Lung (tissue), 12 donors: Measurements from ENCODE around the gene PAGE2B. TPM values are rescaled to one million over a fixed set of nuclear protein-coding genes. Genes with fewer than 3 reads are reported as not detected.

ENCODE experiments used
- ATAC-seq: fragments of 200-7000 bp; cut with Tn5 transposase; one replicate; pipeline ENCODE4 v1.9.1; 2020; ENCODE audit warnings: moderate number of reproducible peaks; ENCODE audit not compliant: insufficient read depth, low FRiP score
- DNase-seq, 3 donors: peaks; one replicate each; pipeline ENCODE4 v3.0.0-alpha.2; 2013 to 2017
- H3K27ac ChIP-seq, 2 donors: one replicate each; pipeline ENCODE4 v1.5.1; 2013; ENCODE audit warnings: mild to moderate bottlenecking in 2 of 2, moderate library complexity in 2 of 2, control low read depth in 1 of 2, inconsistent platforms in 1 of 2, low read depth in 1 of 2, low read length in 1 of 2
- H3K27me3 ChIP-seq, 3 donors: one replicate each; pipeline ENCODE4 v1.5.1; 2013; ENCODE audit warnings: low read length in 2 of 3; ENCODE audit not compliant: control insufficient read depth in 3 of 3, insufficient read depth in 3 of 3
- H3K36me3 ChIP-seq, 4 donors: one replicate each; pipeline ENCODE4 v1.5.1; 2013; ENCODE audit warnings: low read length in 4 of 4, mild to moderate bottlenecking in 1 of 4, moderate library complexity in 1 of 4; ENCODE audit not compliant: control insufficient read depth in 4 of 4, insufficient read depth in 4 of 4
- H3K4me1 ChIP-seq, 5 donors: one replicate each; pipeline ENCODE4 v1.5.1; 2013; ENCODE audit warnings: low read length in 5 of 5, mild to moderate bottlenecking in 2 of 5, moderate library complexity in 1 of 5; ENCODE audit not compliant: control insufficient read depth in 5 of 5, insufficient read depth in 5 of 5
- H3K4me3 ChIP-seq: one replicate; pipeline ENCODE4 v1.5.1; 2013; ENCODE audit warnings: mild to moderate bottlenecking, control low read depth, moderate library complexity
- H3K9ac ChIP-seq, 2 donors: one replicate each; pipeline ENCODE4 v1.5.1; 2013; ENCODE audit warnings: low read length in 2 of 2, control low read depth in 1 of 2; ENCODE audit not compliant: insufficient read depth in 1 of 2
- H3K9me3 ChIP-seq, 4 donors: one replicate each; pipeline ENCODE4 v1.5.1; 2013; ENCODE audit warnings: low read length in 3 of 4, mild to moderate bottlenecking in 1 of 4, moderate library complexity in 1 of 4; ENCODE audit not compliant: control insufficient read depth in 4 of 4, insufficient read depth in 3 of 4
- CTCF ChIP-seq: IDR thresholded peaks from 2 replicates; pipeline ENCODE4 v1.5.1; 2012; ENCODE audit warnings: mild to moderate bottlenecking; ENCODE audit errors: control extremely low read depth, extremely low read depth
- WGBS, 2 donors: extraction: QIAGEN DNeasy Blood & Tissue Kit; methylation state at CpG; one replicate each; pipeline ENCODE4 v1.1.7; 2013; 5-methylcytosine and 5-hydroxymethylcytosine counted together
- polyA plus RNA-seq, 2 donors: library from polyadenylated mRNA; stranded (reverse); fragments of 200-250 nt; gene quantifications; one replicate each; pipeline ENCODE4 v1.2.1, GENCODE V29; 2013
- total RNA-seq, 2 donors: library from RNA; depleted of rRNA in 1 of 2; stranded (reverse); fragments of >200 nt in 1 of 2; gene quantifications; one replicate each; pipeline ENCODE4 v1.2.1, GENCODE V29; 2014 to 2021
- donor health status: control.
- donor health status: control.
- donor health status: Bipolar disorder and iron deficiency.
- donor health status: healthy.
- donor health status: DM: yes; HTN: yes; CAD: no.

Gene PAGE2B
- total and polyA plus RNA-seq, 4 donors, result 0.37 TPM; not detected in 3

- Histone ChIP-seq H3K27ac (no peak overlapping the region), H3K36me3 (no peaks in the 10 kb centered on the region), H3K4me1 (no peaks in the 10 kb centered on the region), H3K9me3 (no peaks in the 10 kb centered on the region), H3K4me3 (no peak overlapping the region), H3K27me3 (peaks cover 0 to 6% (median 2%) of the 10 kb centered on the region in 3 donors), H3K9ac (no peak overlapping the region)
- ATAC-seq (no peak), DNase-seq (no peak)
- WGBS, 2 donors, result 57 to 78% methylated on average over 3 of the region's 3 CpGs
- TF ChIP-seq CTCF, result no peak
These were observed 27.9 kb downstream of the PAGE2B start for GRCh38 chrX:55102754-55103153.

GRCh38 chrX:55107262-55107661, 32.4 kb downstream of the PAGE2B start:
- Histone ChIP-seq H3K27me3 (no peaks in the 10 kb centered on the region), H3K9me3 (no peaks in the 10 kb centered on the region), H3K9ac (no peak overlapping the region), H3K4me1 (no peaks in the 10 kb centered on the region), H3K4me3 (no peak overlapping the region), H3K27ac (no peak overlapping the region), H3K36me3 (no peaks in the 10 kb centered on the region)
- ATAC-seq (no peak), DNase-seq (no peak)
- no peak for TF ChIP-seq CTCF

GRCh38 chrX:55107911-55108310, 33.1 kb downstream of the PAGE2B start:
- Histone ChIP-seq H3K27ac (no peak overlapping the region), H3K27me3 (no peaks in the 10 kb centered on the region), H3K4me1 (no peaks in the 10 kb centered on the region), H3K4me3 (no peak overlapping the region), H3K9me3 (no peaks in the 10 kb centered on the region), H3K36me3 (no peaks in the 10 kb centered on the region), H3K9ac (no peak overlapping the region)
- ATAC-seq (no peak), DNase-seq (no peak)
- no peak for TF ChIP-seq CTCF
- WGBS, 2 donors, result 31 to 49% methylated on average over 2 of the region's 2 CpGs

- H3K9ac ChIP-seq, result no peak overlapping the region
- H3K4me1 ChIP-seq, result no peaks in the 10 kb centered on the region
- no peak overlapping the region for H3K4me3 ChIP-seq
- no peaks in the 10 kb centered on the region for H3K36me3 ChIP-seq
- 56 to 71% methylated on average over 6 to 7 of the region's 7 CpGs for WGBS, 2 donors
- no peaks in the 10 kb centered on the region for H3K9me3 ChIP-seq
- H3K27ac ChIP-seq, result no peak overlapping the region
- no peak for TF ChIP-seq CTCF
- DNase-seq, result peak in 1 of 3 donors; percentile 7
- peaks cover 0 to 3% (median 0%) of the 10 kb centered on the region in 3 donors for H3K27me3 ChIP-seq
- ATAC-seq, result no peak
These were observed 34.5 kb downstream of the PAGE2B start for GRCh38 chrX:55109306-55109705.
